ENCODE measurements around the gene SELENOF. TPM values are rescaled to one million over a fixed set of nuclear protein-coding genes. Genes with fewer than 3 reads are reported as not detected.

SELENOF gene
- total and polyA plus RNA-seq, 2 donors (not counting 1 experiment from before 2014, with no cell fraction given), result 207 to 351 TPM

- Histone ChIP-seq H4K20me1 (ENCODE audit: control insufficient read depth, extremely low read depth, insufficient read depth, low read length) (no peaks in the 10 kb centered on the region), H3K4me3 (replicated peaks in 1 of 4; ENCODE audit: control extremely low read depth in 1 of 4, insufficient read depth in 1 of 4, low read depth in 3 of 4, low read length in 4 of 4) (no peak overlapping the region), H3K4me1 (ENCODE audit: control insufficient read depth, extremely low read depth, insufficient read depth, low read length) (no peaks in the 10 kb centered on the region), H3K4me2 (ENCODE audit: extremely low read depth, insufficient read depth, low read length) (no peak overlapping the region), H3K27me3 (ENCODE audit: control insufficient read depth, insufficient read depth, low read length) (no peaks in the 10 kb centered on the region), H3K36me3 (ENCODE audit: control insufficient read depth, insufficient read depth, low read length) (no peaks in the 10 kb centered on the region), H3K27ac (ENCODE audit: insufficient read depth, low read length) (no peak overlapping the region), H2AFZ (ENCODE audit: low read length) (no peak overlapping the region), H3K9ac (ENCODE audit: insufficient read depth, low read length) (no peak overlapping the region), H3K79me2 (ENCODE audit: control insufficient read depth, insufficient read depth, low read length) (peaks cover 3% of the 10 kb centered on the region), H3K9me3 (ENCODE audit: control insufficient read depth, insufficient read depth, low read depth, low read length) (no peaks in the 10 kb centered on the region)
- DNase-seq (ENCODE audit: low read depth in 2 of 2), result peak in 1 of 2 donors; percentile 9
- TF ChIP-seq EZH2 (IDR thresholded peaks at IDR 0.05; ENCODE audit: low read length, missing control alignments) (no peak), CTCF (conservative IDR thresholded peaks at IDR 0.05 in 1 of 2, IDR thresholded peaks at IDR 0.05 in 1 of 2; ENCODE audit: low read depth in 1 of 2, low read length in 2 of 2) (no peak)
These were observed 19.8 kb upstream of the SELENOF start for GRCh38 chr1:86933562-86934377.

GRCh38 chr1:86933051-86933450, 19.1 kb upstream of the SELENOF start:
- H3K27me3 ChIP-seq (ENCODE audit: control insufficient read depth, insufficient read depth, low read length), result no peaks in the 10 kb centered on the region
- no peaks in the 10 kb centered on the region for H3K4me1 ChIP-seq (ENCODE audit: control insufficient read depth, extremely low read depth, insufficient read depth, low read length)
- H3K9me3 ChIP-seq (ENCODE audit: control insufficient read depth, insufficient read depth, low read depth, low read length), result no peaks in the 10 kb centered on the region
- TF ChIP-seq CTCF (conservative IDR thresholded peaks at IDR 0.05 in 1 of 2, IDR thresholded peaks at IDR 0.05 in 1 of 2; ENCODE audit: low read depth in 1 of 2, low read length in 2 of 2) (no peak), EZH2 (IDR thresholded peaks at IDR 0.05; ENCODE audit: low read length, missing control alignments) (no peak)
- no peaks in the 10 kb centered on the region for H3K36me3 ChIP-seq (ENCODE audit: control insufficient read depth, insufficient read depth, low read length)
- no peak for DNase-seq (ENCODE audit: low read depth in 2 of 2)
- H3K4me3 ChIP-seq (replicated peaks in 1 of 4; ENCODE audit: control extremely low read depth in 1 of 4, insufficient read depth in 1 of 4, low read depth in 3 of 4, low read length in 4 of 4), result no peak overlapping the region
- H3K27ac ChIP-seq (ENCODE audit: insufficient read depth, low read length), result no peak overlapping the region
- peaks cover 3% of the 10 kb centered on the region for H3K79me2 ChIP-seq (ENCODE audit: control insufficient read depth, insufficient read depth, low read length)
- no peak overlapping the region for H3K4me2 ChIP-seq (ENCODE audit: extremely low read depth, insufficient read depth, low read length)
- no peak overlapping the region for H2AFZ ChIP-seq (ENCODE audit: low read length)
- H4K20me1 ChIP-seq (ENCODE audit: control insufficient read depth, extremely low read depth, insufficient read depth, low read length), result no peaks in the 10 kb centered on the region
- H3K9ac ChIP-seq (ENCODE audit: insufficient read depth, low read length), result no peak overlapping the region

- Histone ChIP-seq H3K4me3 (replicated peaks in 1 of 4; ENCODE audit: control extremely low read depth in 1 of 4, insufficient read depth in 1 of 4, low read depth in 3 of 4, low read length in 4 of 4) (no peak overlapping the region), H3K4me1 (ENCODE audit: control insufficient read depth, extremely low read depth, insufficient read depth, low read length) (no peaks in the 10 kb centered on the region), H3K27me3 (ENCODE audit: control insufficient read depth, insufficient read depth, low read length) (no peaks in the 10 kb centered on the region), H3K79me2 (ENCODE audit: control insufficient read depth, insufficient read depth, low read length) (peaks cover 14% of the 10 kb centered on the region), H3K9me3 (ENCODE audit: control insufficient read depth, insufficient read depth, low read depth, low read length) (no peaks in the 10 kb centered on the region), H4K20me1 (ENCODE audit: control insufficient read depth, extremely low read depth, insufficient read depth, low read length) (no peaks in the 10 kb centered on the region), H2AFZ (ENCODE audit: low read length) (no peak overlapping the region), H3K4me2 (ENCODE audit: extremely low read depth, insufficient read depth, low read length) (no peak overlapping the region), H3K36me3 (ENCODE audit: control insufficient read depth, insufficient read depth, low read length) (no peaks in the 10 kb centered on the region), H3K27ac (ENCODE audit: insufficient read depth, low read length) (no peak overlapping the region), H3K9ac (ENCODE audit: insufficient read depth, low read length) (no peak overlapping the region)
- DNase-seq (ENCODE audit: low read depth in 2 of 2), result no peak
- TF ChIP-seq CTCF (conservative IDR thresholded peaks at IDR 0.05 in 1 of 2, IDR thresholded peaks at IDR 0.05 in 1 of 2; ENCODE audit: low read depth in 1 of 2, low read length in 2 of 2) (no peak), EZH2 (IDR thresholded peaks at IDR 0.05; ENCODE audit: low read length, missing control alignments) (no peak)
These were observed 14.9 kb upstream of the SELENOF start for GRCh38 chr1:86928819-86929218.

Measured in fibroblast of lung (primary cell).